GM21737 (cell line): ENCODE data around the gene DGKG.

Experiments
- ATAC-seq: cut with Tn5 transposase; IDR thresholded peaks from one replicate; pipeline ENCODE4 v1.9.1; 2021; ENCODE audit warnings: mild to moderate bottlenecking, moderate library complexity; ENCODE audit not compliant: unreplicated experiment

The DGKG gene

GRCh38 chr3:186181901-186182300, 180.1 kb downstream of the DGKG start:
- no peak for ATAC-seq

- ATAC-seq: no peak
These were observed 181.0 kb downstream of the DGKG start for GRCh38 chr3:186180891-186181481.

- no peak for ATAC-seq
These were observed 181.9 kb downstream of the DGKG start for GRCh38 chr3:186180151-186180550.

- no peak for ATAC-seq
These were observed 183.6 kb downstream of the DGKG start for GRCh38 chr3:186178412-186178811.

- no peak for ATAC-seq
These were observed 185.6 kb downstream of the DGKG start for GRCh38 chr3:186176373-186176990.

GRCh38 chr3:186173224-186173815, 188.7 kb downstream of the DGKG start:
- ATAC-seq: no peak

GRCh38 chr3:186172353-186172752, 189.7 kb downstream of the DGKG start:
- ATAC-seq: no peak

GRCh38 chr3:186171521-186171920, 190.5 kb downstream of the DGKG start:
- no peak for ATAC-seq

GRCh38 chr3:186170516-186170915, 191.5 kb downstream of the DGKG start:
- ATAC-seq: no peak

- ATAC-seq: no peak
These were observed 192.7 kb downstream of the DGKG start for GRCh38 chr3:186169379-186169778.

GRCh38 chr3:186168976-186169375, 193.1 kb downstream of the DGKG start:
- no peak for ATAC-seq

GRCh38 chr3:186167646-186168395, 194.2 kb downstream of the DGKG start:
- ATAC-seq: no peak

GRCh38 chr3:186166491-186167288, 195.3 kb downstream of the DGKG start:
- no peak for ATAC-seq

- no peak for ATAC-seq
These were observed 196.0 kb downstream of the DGKG start for GRCh38 chr3:186166036-186166435.

GRCh38 chr3:186165331-186165730, 196.7 kb downstream of the DGKG start:
- ATAC-seq: no peak

GRCh38 chr3:186164696-186165095, 197.3 kb downstream of the DGKG start:
- no peak for ATAC-seq

- ATAC-seq: no peak
These were observed 199.8 kb downstream of the DGKG start for GRCh38 chr3:186162221-186162620.

GRCh38 chr3:186160691-186161243, 201.3 kb downstream of the DGKG start:
- no peak for ATAC-seq

- no peak for ATAC-seq
These were observed 207.4 kb downstream of the DGKG start for GRCh38 chr3:186154641-186155040.

- peak; percentile 85 for ATAC-seq
These were observed 209.1 kb downstream of the DGKG start for GRCh38 chr3:186152889-186153292.

GRCh38 chr3:186152361-186152798, 209.7 kb downstream of the DGKG start:
- no peak for ATAC-seq
